CD4-positive, alpha-beta T cell treated with Interleukin-4 for 4 hours (primary cell): ENCODE results near the gene SERPINB8.

Experiments used
- DNase-seq: peaks from one replicate; pipeline ENCODE4 v3.0.0-alpha.2; 2020

SERPINB8 gene

GRCh38 chr18:63965716-63966330 lies 4.1 kb upstream of the SERPINB8 start:
- no peak for DNase-seq

- no peak for DNase-seq
These were observed 926 bp downstream of the SERPINB8 start for GRCh38 chr18:63970809-63971205.

- no peak for DNase-seq
These were observed 1.6 kb downstream of the SERPINB8 start for GRCh38 chr18:63971320-63972001.

- DNase-seq: no peak
These were observed 2.1 kb downstream of the SERPINB8 start for GRCh38 chr18:63972002-63972376.

GRCh38 chr18:63974991-63975390 lies 5.1 kb downstream of the SERPINB8 start:
- DNase-seq: peak; percentile 39

- DNase-seq: no peak
These were observed 5.7 kb downstream of the SERPINB8 start for GRCh38 chr18:63975628-63976027.

GRCh38 chr18:63977040-63977439 lies 7.2 kb downstream of the SERPINB8 start:
- DNase-seq: no peak

GRCh38 chr18:63979409-63979920 lies 9.6 kb downstream of the SERPINB8 start:
- DNase-seq: peak; percentile 59

- no peak for DNase-seq
These were observed 10.1 kb downstream of the SERPINB8 start for GRCh38 chr18:63980027-63980426.

- DNase-seq: no peak
These were observed 11.1 kb downstream of the SERPINB8 start for GRCh38 chr18:63980896-63981460.

- no peak for DNase-seq
These were observed 11.8 kb downstream of the SERPINB8 start for GRCh38 chr18:63981719-63982118.

- DNase-seq: no peak
These were observed 12.5 kb downstream of the SERPINB8 start for GRCh38 chr18:63982361-63982760.

- no peak for DNase-seq
These were observed 17.0 kb downstream of the SERPINB8 start for GRCh38 chr18:63986885-63987284.

- DNase-seq: no peak
These were observed 17.9 kb downstream of the SERPINB8 start for GRCh38 chr18:63987743-63988142.

- no peak for DNase-seq
These were observed 22.9 kb downstream of the SERPINB8 start for GRCh38 chr18:63992751-63993150.

GRCh38 chr18:63994783-63995399 lies 25.0 kb downstream of the SERPINB8 start:
- peak; percentile 43 for DNase-seq

- no peak for DNase-seq
These were observed 27.2 kb downstream of the SERPINB8 start for GRCh38 chr18:63997041-63997440.

- DNase-seq: no peak
These were observed 27.7 kb downstream of the SERPINB8 start for GRCh38 chr18:63997606-63998005.

GRCh38 chr18:63999871-64000270 lies 30.0 kb downstream of the SERPINB8 start:
- no peak for DNase-seq

GRCh38 chr18:64002581-64002980 lies 32.7 kb downstream of the SERPINB8 start:
- no peak for DNase-seq

GRCh38 chr18:64009305-64009704 lies 39.4 kb downstream of the SERPINB8 start:
- DNase-seq: no peak

GRCh38 chr18:64011513-64011912 lies 41.6 kb downstream of the SERPINB8 start:
- no peak for DNase-seq

GRCh38 chr18:64017870-64018269 lies 48.0 kb downstream of the SERPINB8 start:
- no peak for DNase-seq
